Lower lobe of right lung (tissue), 2 donors: Measurements from ENCODE around the gene TDP2. TPM values are rescaled to one million over a fixed set of nuclear protein-coding genes. Genes with fewer than 3 reads are reported as not detected.

Source experiments
- ATAC-seq, 2 donors: fragments of 200-7000 bp; cut with Tn5 transposase; one replicate each; pipeline ENCODE4 v1.9.1; 2020 to 2022; ENCODE audit warnings: mild to moderate bottlenecking in 2 of 2, moderate library complexity in 2 of 2
- DNase-seq: peaks from one replicate; pipeline ENCODE4 v3.0.0-alpha.2; 2020
- H3K27ac ChIP-seq: fragments of 200-600 bp; one replicate; pipeline ENCODE4 v1.8.0; 2022
- H3K27me3 ChIP-seq: fragments of 200-600 bp; one replicate; pipeline ENCODE4 v1.8.0; 2022; ENCODE audit warnings: low read depth
- H3K36me3 ChIP-seq: fragments of 200-600 bp; one replicate; pipeline ENCODE4 v1.8.0; 2022; ENCODE audit warnings: mild to moderate bottlenecking
- H3K4me1 ChIP-seq: fragments of 200-600 bp; one replicate; pipeline ENCODE4 v1.8.0; 2022
- H3K4me3 ChIP-seq: fragments of 200-600 bp; one replicate; pipeline ENCODE4 v1.8.0; 2022; ENCODE audit warnings: mild to moderate bottlenecking
- H3K9me3 ChIP-seq: fragments of 200-600 bp; one replicate; pipeline ENCODE4 v1.8.0; 2022
- intact Hi-C: fragments of 100-400 bp; cut with DNase I; formaldehyde crosslinking; loops from one replicate; pipeline ENCODE4 v1.11.0; 2022
- total RNA-seq: library from RNA; stranded (reverse); fragmentation: NEBNext Ultra II Directional; extraction: Animal tissue kit (Norgen Biotek cat#: 25700); gene quantifications from one replicate; pipeline ENCODE4 v1.2.1, GENCODE V29; 2021
- TF ChIP-seq, protein P1 (sequence below): fragments of 200-600 bp; IDR thresholded peaks from one replicate; pipeline ENCODE4 v1.8.0; 2022; ENCODE audit warnings: antibody characterized with exemption, mild to moderate bottlenecking
- donor health status: DM: no; HTN: yes; CAD: no; lungs with severe emphysema.

Gene TDP2
- total RNA-seq, 1 donor from 2014 or later, result 43.6 TPM

DNA sequence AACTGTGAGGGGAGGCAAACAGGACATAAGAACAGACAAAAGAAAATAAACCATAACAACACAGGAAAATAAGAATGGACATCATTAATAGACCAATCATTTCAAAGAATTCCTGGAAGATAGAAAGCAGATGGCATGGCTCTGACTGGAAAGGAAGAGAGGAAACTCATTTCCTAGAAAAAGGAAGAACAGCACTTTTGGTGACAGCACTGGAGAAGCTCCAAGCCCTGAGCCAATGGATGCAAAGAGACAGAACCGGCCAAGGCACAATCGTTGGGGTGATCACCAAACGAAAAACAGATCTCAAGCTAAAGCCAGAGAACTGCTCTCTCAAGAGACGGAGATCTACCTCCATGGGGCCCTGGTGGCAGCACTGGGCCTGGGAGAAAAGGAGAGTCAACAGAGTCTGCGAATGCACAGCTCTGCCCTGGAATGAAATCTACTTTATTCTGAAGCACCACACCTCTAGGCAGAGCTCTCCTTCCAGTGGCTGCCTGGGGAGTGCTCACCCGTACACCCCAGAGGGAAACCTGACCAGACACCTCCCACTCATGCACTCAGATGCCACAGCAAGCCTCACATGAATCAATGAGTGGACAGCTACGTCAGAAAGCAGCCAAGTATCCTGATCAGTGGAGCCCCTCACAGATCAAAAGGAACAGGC lies 44.9 kb downstream of the TDP2 start:
- no peaks in the 10 kb centered on the region for H3K4me1 ChIP-seq
- DNase-seq (no peak), ATAC-seq (no peak)
- no peak overlapping the region for H3K27ac ChIP-seq
- H3K9me3 ChIP-seq, result no peaks in the 10 kb centered on the region
- intact Hi-C loops, result no loop called here
- no peak overlapping the region for H3K4me3 ChIP-seq
- no peaks in the 10 kb centered on the region for H3K36me3 ChIP-seq
- no peaks in the 10 kb centered on the region for H3K27me3 ChIP-seq
- TF ChIP-seq, protein P1, sequence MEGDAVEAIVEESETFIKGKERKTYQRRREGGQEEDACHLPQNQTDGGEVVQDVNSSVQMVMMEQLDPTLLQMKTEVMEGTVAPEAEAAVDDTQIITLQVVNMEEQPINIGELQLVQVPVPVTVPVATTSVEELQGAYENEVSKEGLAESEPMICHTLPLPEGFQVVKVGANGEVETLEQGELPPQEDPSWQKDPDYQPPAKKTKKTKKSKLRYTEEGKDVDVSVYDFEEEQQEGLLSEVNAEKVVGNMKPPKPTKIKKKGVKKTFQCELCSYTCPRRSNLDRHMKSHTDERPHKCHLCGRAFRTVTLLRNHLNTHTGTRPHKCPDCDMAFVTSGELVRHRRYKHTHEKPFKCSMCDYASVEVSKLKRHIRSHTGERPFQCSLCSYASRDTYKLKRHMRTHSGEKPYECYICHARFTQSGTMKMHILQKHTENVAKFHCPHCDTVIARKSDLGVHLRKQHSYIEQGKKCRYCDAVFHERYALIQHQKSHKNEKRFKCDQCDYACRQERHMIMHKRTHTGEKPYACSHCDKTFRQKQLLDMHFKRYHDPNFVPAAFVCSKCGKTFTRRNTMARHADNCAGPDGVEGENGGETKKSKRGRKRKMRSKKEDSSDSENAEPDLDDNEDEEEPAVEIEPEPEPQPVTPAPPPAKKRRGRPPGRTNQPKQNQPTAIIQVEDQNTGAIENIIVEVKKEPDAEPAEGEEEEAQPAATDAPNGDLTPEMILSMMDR, result no peak

- Histone ChIP-seq H3K27ac (no peak overlapping the region), H3K9me3 (no peaks in the 10 kb centered on the region), H3K27me3 (no peaks in the 10 kb centered on the region), H3K36me3 (no peaks in the 10 kb centered on the region), H3K4me1 (no peaks in the 10 kb centered on the region), H3K4me3 (no peak overlapping the region)
- intact Hi-C loops, result no loop called here
- TF ChIP-seq, protein P1, result no peak
- DNase-seq, result no peak
- no peak for ATAC-seq
These were observed 46.1 kb downstream of the TDP2 start for GRCh38 chr6:24620637-24621036.

- DNase-seq (no peak), ATAC-seq (no peak)
- no peak overlapping the region for H3K4me3 ChIP-seq
- H3K27ac ChIP-seq, result no peak overlapping the region
- no peaks in the 10 kb centered on the region for H3K4me1 ChIP-seq
- H3K36me3 ChIP-seq, result no peaks in the 10 kb centered on the region
- intact Hi-C loops, result no loop called here
- H3K27me3 ChIP-seq, result no peaks in the 10 kb centered on the region
- H3K9me3 ChIP-seq, result no peaks in the 10 kb centered on the region
- TF ChIP-seq, protein P1, result no peak
These were observed 47.0 kb downstream of the TDP2 start for GRCh38 chr6:24619661-24620060.

DNA sequence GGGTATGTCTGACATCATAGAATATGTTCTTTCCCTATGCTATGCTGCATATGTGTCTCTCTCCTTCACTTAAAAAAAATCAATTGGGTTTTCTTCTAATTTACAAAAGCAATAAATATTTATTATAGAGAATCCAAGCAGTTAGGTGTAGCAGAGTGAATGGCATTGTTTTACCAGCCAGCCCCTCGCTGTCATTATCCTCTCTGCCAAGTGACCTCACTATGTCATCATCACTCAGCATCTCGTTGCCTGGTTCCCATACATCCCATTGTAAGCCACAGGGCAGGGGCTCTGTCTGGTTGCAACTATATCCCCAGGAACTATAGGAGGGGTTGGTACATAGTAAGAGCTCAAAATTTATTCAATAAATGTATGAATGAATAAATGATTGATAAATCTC lies 52.1 kb downstream of the TDP2 start:
- DNase-seq (no peak), ATAC-seq (no peak)
- TF ChIP-seq, protein P1, result no peak
- Histone ChIP-seq H3K4me1 (no peaks in the 10 kb centered on the region), H3K27ac (no peak overlapping the region), H3K9me3 (no peaks in the 10 kb centered on the region), H3K4me3 (no peak overlapping the region), H3K27me3 (no peaks in the 10 kb centered on the region), H3K36me3 (no peaks in the 10 kb centered on the region)
- intact Hi-C loops, result no loop called here

- TF ChIP-seq, protein P1, result no peak
- no peak for ATAC-seq
These were observed 52.7 kb downstream of the TDP2 start for GRCh38 chr6:24614043-24614420.

More at GRCh38 chr6:24614043-24614420, 52.7 kb downstream of the TDP2 start:
- intact Hi-C loops, result no loop called here
- Histone ChIP-seq H3K27me3 (no peaks in the 10 kb centered on the region), H3K36me3 (no peaks in the 10 kb centered on the region), H3K27ac (no peak overlapping the region), H3K4me3 (no peak overlapping the region), H3K9me3 (no peaks in the 10 kb centered on the region), H3K4me1 (no peaks in the 10 kb centered on the region)
- no peak for DNase-seq
